ENCODE data around the gene GMEB2. TPM values are rescaled to one million over a fixed set of nuclear protein-coding genes. Genes with fewer than 3 reads are reported as not detected.

The GMEB2 gene
- total RNA-seq, 1 donor from 2014 or later, result 10.0 TPM

GRCh38 chr20:63547725-63548480, 79.0 kb downstream of the GMEB2 start, which contains the start of gene SRMS:
SRMS (minus strand) TSS chr20:63547749; CDS start chr20:63547463, 286 bp downstream.
- DNase-seq (ENCODE audit: low read depth, low spot score), result no peak

- DNase-seq (ENCODE audit: low read depth, low spot score), result no peak
Measured at GRCh38 chr20:63546956-63547724, 79.8 kb downstream of the GMEB2 start.

- DNase-seq (ENCODE audit: low read depth, low spot score), result no peak
Measured at GRCh38 chr20:63546256-63546955, 80.5 kb downstream of the GMEB2 start.

DNA sequence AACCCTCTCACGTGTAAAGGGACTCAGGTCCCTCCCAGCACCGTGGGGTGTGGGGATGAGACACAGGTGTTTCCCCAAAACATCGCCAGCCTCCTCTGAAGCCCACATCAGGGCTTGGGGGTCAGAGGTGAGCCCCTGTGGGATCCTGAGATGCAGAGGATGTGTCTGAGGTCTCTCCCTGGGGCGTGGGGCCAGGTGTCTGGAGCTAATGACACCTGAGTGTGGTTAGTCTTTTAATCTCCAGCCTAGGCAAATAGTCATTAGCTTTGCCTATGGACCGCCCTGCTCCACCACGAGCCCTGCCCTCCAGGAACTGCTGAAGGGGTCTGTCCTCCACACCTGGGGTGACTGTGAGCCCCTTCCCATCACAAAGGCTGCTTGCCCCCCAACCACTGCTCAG, 81.1 kb downstream of the GMEB2 start:
- no peak for DNase-seq (ENCODE audit: low read depth, low spot score)

GRCh38 chr20:63544958-63545516, 81.9 kb downstream of the GMEB2 start:
- no peak for DNase-seq (ENCODE audit: low read depth, low spot score)

- DNase-seq (ENCODE audit: low read depth, low spot score), result no peak
Measured at GRCh38 chr20:63544241-63544957, 82.5 kb downstream of the GMEB2 start.

GRCh38 chr20:63543733-63544132, 83.2 kb downstream of the GMEB2 start:
- no peak for DNase-seq (ENCODE audit: low read depth, low spot score)

DNA sequence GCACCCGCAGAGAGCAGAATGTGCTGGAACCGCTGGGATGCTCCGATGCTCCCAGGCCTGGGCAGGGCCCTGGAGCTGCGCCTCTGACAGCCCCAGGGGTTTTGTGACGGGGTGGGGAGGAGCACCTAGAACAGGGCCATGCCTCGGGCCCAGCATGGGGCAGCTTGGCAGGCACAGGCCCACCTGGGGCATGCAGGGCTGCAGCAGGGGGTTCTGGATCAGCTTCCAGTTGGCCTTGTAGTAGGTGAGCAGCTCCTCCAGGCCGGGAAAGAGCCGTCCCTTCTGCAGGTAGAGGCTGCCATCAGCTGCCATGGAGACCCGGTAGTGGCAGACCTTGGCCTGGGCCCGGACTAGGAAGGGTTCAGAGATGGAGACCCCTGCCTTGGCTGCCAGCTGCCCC, 83.8 kb downstream of the GMEB2 start:
- no peak for DNase-seq (ENCODE audit: low read depth, low spot score)

GRCh38 chr20:63542696-63543095, 84.2 kb downstream of the GMEB2 start:
- no peak for DNase-seq (ENCODE audit: low read depth, low spot score)

DNA sequence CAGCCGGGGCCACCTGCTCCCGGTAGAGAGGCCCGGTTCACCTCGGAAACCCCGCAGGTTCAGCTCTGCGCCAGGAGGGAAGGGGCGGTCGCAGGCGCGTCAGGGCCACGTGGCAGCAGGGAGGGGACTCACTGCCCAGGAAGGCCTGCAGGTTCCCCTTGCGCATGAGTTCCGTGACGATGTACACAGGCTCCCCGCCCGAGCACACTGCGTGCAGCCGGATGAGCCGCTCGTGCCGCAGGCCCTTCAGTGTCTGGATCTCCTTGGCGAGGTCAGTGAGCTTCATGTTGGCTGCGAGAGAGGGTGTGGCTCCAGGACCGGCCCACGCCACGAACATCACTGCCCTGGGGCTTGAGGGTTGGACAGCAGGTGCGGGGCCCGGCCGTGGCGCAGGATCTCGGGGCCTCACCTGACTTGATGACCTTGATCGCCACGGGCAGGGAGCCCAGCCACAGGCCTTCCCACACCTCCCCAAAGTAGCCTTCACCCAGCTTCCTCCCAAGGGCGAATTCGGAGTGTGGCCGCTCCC, 84.8 kb downstream of the GMEB2 start:
- DNase-seq (ENCODE audit: low read depth, low spot score), result no peak

GRCh38 chr20:63541371-63541770, 85.5 kb downstream of the GMEB2 start:
- DNase-seq (ENCODE audit: low read depth, low spot score), result no peak

GRCh38 chr20:63540417-63541186, 86.3 kb downstream of the GMEB2 start:
- DNase-seq (ENCODE audit: low read depth, low spot score), result no peak

DNA sequence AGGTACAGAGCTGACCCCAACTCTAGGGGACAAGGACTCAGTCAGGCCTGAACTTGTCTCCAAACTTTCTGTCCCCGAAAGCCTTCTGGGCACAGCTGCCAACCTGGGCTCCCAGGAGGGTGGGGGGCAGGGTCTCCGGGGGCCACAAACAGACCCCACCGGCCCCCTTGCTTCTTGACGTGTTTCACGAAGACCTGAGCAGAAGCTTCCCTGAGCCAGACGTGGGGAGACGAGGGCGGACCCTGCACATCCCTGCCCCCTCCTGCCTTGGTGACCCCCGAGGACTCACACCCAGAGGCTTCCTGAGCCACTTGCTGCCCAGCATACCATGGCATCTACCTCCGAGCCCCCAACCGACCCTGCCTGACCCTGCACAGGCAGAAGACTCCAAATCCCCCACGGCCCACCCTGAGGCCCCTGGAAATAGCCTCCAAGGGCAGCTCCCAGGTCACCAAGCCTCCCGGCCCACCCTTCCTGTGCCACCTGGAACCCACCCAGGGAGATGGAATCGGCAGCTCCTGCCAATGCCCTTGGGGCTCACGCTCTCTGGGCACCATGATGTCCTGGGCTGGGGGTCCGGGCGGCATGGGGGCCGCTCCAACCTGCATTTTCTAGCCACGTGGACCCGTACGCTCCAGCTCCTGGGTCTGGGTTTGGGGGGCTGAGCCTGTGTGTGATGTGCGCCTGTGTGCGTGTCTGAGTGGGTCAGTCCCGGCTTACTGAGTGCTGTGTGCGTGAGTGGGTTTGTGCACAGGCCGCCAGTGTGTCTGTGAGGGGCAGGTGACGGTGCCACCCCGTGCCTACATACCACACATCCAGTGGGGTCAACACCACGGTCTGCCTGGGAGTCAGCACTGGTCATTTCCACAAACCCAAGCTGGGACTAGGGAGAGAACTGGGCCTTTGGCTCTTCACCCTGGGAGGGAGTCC, 87.2 kb downstream of the GMEB2 start:
- no peak for DNase-seq (ENCODE audit: low read depth, low spot score)

- no peak for DNase-seq (ENCODE audit: low read depth, low spot score)
Measured at GRCh38 chr20:63539092-63539430, 87.8 kb downstream of the GMEB2 start.

GRCh38 chr20:63538204-63539091, 88.5 kb downstream of the GMEB2 start:
- no peak for DNase-seq (ENCODE audit: low read depth, low spot score)
